Suprapubic skin (tissue), 4 donors: ENCODE data around the gene CRYL1.

Experiments used
- CTCF ChIP-seq, 2 donors: fragments of 200-600 bp in 1 of 2; fragments of 450-650 bp in 1 of 2; sonication (generic) in 1 of 2; IDR thresholded peaks; one replicate each; pipeline ENCODE4 v1.5.1; 2016 to 2019; ENCODE audit warnings: antibody characterized with exemption in 2 of 2, mild to moderate bottlenecking in 1 of 2, moderate library complexity in 1 of 2
- EP300 ChIP-seq: sonication (generic); formaldehyde crosslinking; IDR thresholded peaks from one replicate; pipeline ENCODE4 v1.6.1; 2017; ENCODE audit warnings: antibody characterized with exemption
- POLR2AphosphoS5 ChIP-seq, 3 donors: sonication (generic); formaldehyde crosslinking; IDR thresholded peaks; one replicate each; pipeline ENCODE4 v1.6.1; 2017; ENCODE audit warnings: antibody characterized with exemption in 3 of 3

GRCh38 chr13:20457670-20458069 lies 68.0 kb downstream of the CRYL1 start:
- TF ChIP-seq CTCF (IDR thresholded peaks at IDR 0.05) (no peak), POLR2AphosphoS5 (IDR thresholded peaks at IDR 0.05) (no peak), EP300 (no peak)
